Stimulated activated CD8-positive, alpha-beta memory T cell treated with anti-CD3 and anti-CD28 coated beads, Interleukin-15, amount 100 ng/mL, for 1 hour (primary cell): ENCODE data around the gene ASB1.
"Not testable (repeated sequence)": the region's sequence is repeated elsewhere in the genome, so short reads cannot be mapped to it uniquely, and the experiment has no call there.

Source experiments
- DNase-seq: peaks from one replicate; pipeline ENCODE4 v3.0.0-alpha.2; 2020; ENCODE audit warnings: low read depth

The ASB1 gene

GRCh38 chr2:238404406-238405216 lies 22.1 kb upstream of the ASB1 start:
- no peak for DNase-seq

GRCh38 chr2:238405217-238405555 lies 21.5 kb upstream of the ASB1 start:
- not testable (repeated sequence) for DNase-seq

GRCh38 chr2:238406221-238406997 lies 20.3 kb upstream of the ASB1 start:
- DNase-seq: no peak

- no peak for DNase-seq
Observed at GRCh38 chr2:238406998-238407285, 19.8 kb upstream of the ASB1 start.

GRCh38 chr2:238407566-238407965 lies 19.2 kb upstream of the ASB1 start:
- DNase-seq: no peak

- DNase-seq: no peak
Observed at GRCh38 chr2:238408615-238409340, 17.9 kb upstream of the ASB1 start.

- no peak for DNase-seq
Observed at GRCh38 chr2:238409341-238410199, 17.2 kb upstream of the ASB1 start.

GRCh38 chr2:238412067-238412767 lies 14.5 kb upstream of the ASB1 start:
- no peak for DNase-seq

GRCh38 chr2:238413368-238413767 lies 13.4 kb upstream of the ASB1 start:
- no peak for DNase-seq

- DNase-seq: no peak
Observed at GRCh38 chr2:238415036-238415764, 11.5 kb upstream of the ASB1 start.

- no peak for DNase-seq
Observed at GRCh38 chr2:238415893-238416292, 10.8 kb upstream of the ASB1 start.

- DNase-seq: no peak
Observed at GRCh38 chr2:238418196-238418998, 8.3 kb upstream of the ASB1 start.

GRCh38 chr2:238418999-238419546 lies 7.7 kb upstream of the ASB1 start:
- no peak for DNase-seq

GRCh38 chr2:238420442-238420841 lies 6.3 kb upstream of the ASB1 start:
- DNase-seq: no peak

- no peak for DNase-seq
Observed at GRCh38 chr2:238420878-238421694, 5.6 kb upstream of the ASB1 start.

GRCh38 chr2:238421695-238422035 lies 5.1 kb upstream of the ASB1 start:
- no peak for DNase-seq

- no peak for DNase-seq
Observed at GRCh38 chr2:238422285-238422684, 4.4 kb upstream of the ASB1 start.

GRCh38 chr2:238422940-238423339 lies 3.8 kb upstream of the ASB1 start:
- DNase-seq: no peak
